ENCODE data around the gene HS6ST2. TPM values are rescaled to one million over a fixed set of nuclear protein-coding genes. Genes with fewer than 3 reads are reported as not detected.

The HS6ST2 gene
- polyA plus RNA-seq, 1 of the 3 experiments (the other 2 are of a cell fraction) = 0.05 TPM

DNA sequence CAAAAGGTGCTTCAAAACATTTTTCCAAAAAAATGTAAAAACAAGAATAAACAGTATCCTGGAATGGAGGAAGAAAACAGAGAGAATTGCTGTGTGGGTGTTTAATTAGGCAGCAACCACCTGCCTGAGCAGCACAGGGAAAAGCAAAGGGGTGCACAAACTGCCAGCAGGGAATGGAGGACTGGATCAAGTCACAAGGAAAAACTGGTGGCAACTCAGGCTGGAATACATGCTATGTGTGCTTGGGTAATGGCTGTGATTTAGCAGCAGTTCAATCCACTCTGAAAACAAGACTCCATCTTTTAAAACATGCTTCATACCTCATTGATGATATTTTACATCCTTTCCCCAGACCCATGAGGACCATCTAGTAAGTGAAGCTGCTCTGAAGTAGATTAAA, 179.5 kb downstream of the HS6ST2 start:
- Histone ChIP-seq H3K9me3 (no peaks in the 10 kb centered on the region), H3K9ac (no peak overlapping the region), H3K27ac (ENCODE audit: low read depth in 2 of 2, low read length in 1 of 2) (no peak overlapping the region), H3F3A (replicated peaks; ENCODE audit: insufficient read depth) (no peaks in the 10 kb centered on the region), H3K79me2 (ENCODE audit: insufficient read depth) (no peaks in the 10 kb centered on the region), H3K4me3 (ENCODE audit: low read depth in 2 of 2, low read length in 1 of 2) (no peak overlapping the region), H4K20me1 (ENCODE audit: insufficient read depth) (no peaks in the 10 kb centered on the region), H2AFZ (ENCODE audit: low read depth) (no peak overlapping the region), H3K4me1 (ENCODE audit: control insufficient read depth in 1 of 2, insufficient read depth in 2 of 2, low read depth in 1 of 2, low read length in 1 of 2) (no peaks in the 10 kb centered on the region), H3K36me3 (replicated peaks in 1 of 2; ENCODE audit: control insufficient read depth in 1 of 2, insufficient read depth in 2 of 2, low read length in 1 of 2) (no peaks in the 10 kb centered on the region), H3K27me3 (ENCODE audit: insufficient read depth) (no peaks in the 10 kb centered on the region; the same call in 1 of the 2 replicates), H3K9me2 (no peaks in the 10 kb centered on the region), H3K4me2 (no peak overlapping the region)
- DNase-seq = no peak
- ChIA-PET CTCF (interaction anchor here (1.3 kb wide), 1 partner anchor 10 kb away, joined by 4 read pairs; no protein-coding TSS in a partner anchor), POLR2A (no interaction called here)
- TF ChIP-seq MXI1 (IDR thresholded peaks at IDR 0.05; ENCODE audit: low read depth, low read length) (no peak), RAD21 (IDR thresholded peaks at IDR 0.05; ENCODE audit: low read length) (no peak), JUND (IDR thresholded peaks at IDR 0.05) (no peak), CHD2 (IDR thresholded peaks at IDR 0.05; ENCODE audit: low read length, partially characterized antibody) (no peak), SMC3 (IDR thresholded peaks at IDR 0.05; ENCODE audit: low read depth, low read length) (no peak), FOSL2 (IDR thresholded peaks at IDR 0.05; ENCODE audit: borderline replicate concordance, low read depth) (no peak), RCOR1 (IDR thresholded peaks at IDR 0.05; ENCODE audit: low read length) (no peak), GATA2 (CRISPR knock-in tag; IDR thresholded peaks at IDR 0.05) (no peak), RFX5 (IDR thresholded peaks at IDR 0.05; ENCODE audit: low read length) (no peak), NFIC (IDR thresholded peaks at IDR 0.05; ENCODE audit: borderline replicate concordance) (no peak), POLR2AphosphoS5 (IDR thresholded peaks at IDR 0.05; ENCODE audit: low read depth, low read length) (no peak), YY1 (IDR thresholded peaks at IDR 0.05; ENCODE audit: low read depth) (no peak), GABPA (IDR thresholded peaks at IDR 0.05; ENCODE audit: low read depth) (no peak), RXRA (IDR thresholded peaks at IDR 0.05; ENCODE audit: borderline replicate concordance, low read depth) (no peak), TEAD4 (IDR thresholded peaks at IDR 0.05; ENCODE audit: borderline replicate concordance, insufficient read depth) (no peak)
- TF ChIP-seq, protein P1, sequence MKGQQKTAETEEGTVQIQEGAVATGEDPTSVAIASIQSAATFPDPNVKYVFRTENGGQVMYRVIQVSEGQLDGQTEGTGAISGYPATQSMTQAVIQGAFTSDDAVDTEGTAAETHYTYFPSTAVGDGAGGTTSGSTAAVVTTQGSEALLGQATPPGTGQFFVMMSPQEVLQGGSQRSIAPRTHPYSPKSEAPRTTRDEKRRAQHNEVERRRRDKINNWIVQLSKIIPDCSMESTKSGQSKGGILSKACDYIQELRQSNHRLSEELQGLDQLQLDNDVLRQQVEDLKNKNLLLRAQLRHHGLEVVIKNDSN (IDR thresholded peaks at IDR 0.05; ENCODE audit: borderline replicate concordance, low read depth) = no peak
- TF ChIP-seq, protein P2, sequence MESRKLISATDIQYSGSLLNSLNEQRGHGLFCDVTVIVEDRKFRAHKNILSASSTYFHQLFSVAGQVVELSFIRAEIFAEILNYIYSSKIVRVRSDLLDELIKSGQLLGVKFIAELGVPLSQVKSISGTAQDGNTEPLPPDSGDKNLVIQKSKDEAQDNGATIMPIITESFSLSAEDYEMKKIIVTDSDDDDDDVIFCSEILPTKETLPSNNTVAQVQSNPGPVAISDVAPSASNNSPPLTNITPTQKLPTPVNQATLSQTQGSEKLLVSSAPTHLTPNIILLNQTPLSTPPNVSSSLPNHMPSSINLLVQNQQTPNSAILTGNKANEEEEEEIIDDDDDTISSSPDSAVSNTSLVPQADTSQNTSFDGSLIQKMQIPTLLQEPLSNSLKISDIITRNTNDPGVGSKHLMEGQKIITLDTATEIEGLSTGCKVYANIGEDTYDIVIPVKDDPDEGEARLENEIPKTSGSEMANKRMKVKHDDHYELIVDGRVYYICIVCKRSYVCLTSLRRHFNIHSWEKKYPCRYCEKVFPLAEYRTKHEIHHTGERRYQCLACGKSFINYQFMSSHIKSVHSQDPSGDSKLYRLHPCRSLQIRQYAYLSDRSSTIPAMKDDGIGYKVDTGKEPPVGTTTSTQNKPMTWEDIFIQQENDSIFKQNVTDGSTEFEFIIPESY (IDR thresholded peaks at IDR 0.05; ENCODE audit: borderline replicate concordance, low read depth) = no peak

All from SK-N-SH (cell line).